Activated effector memory CD4-positive, alpha-beta T cell treated with anti-CD3 and anti-CD28 coated beads, Interleukin-2, amount 50 U/mL, for 16 hours (primary cell): ENCODE measurements around the gene BICDL2.
"Not testable (repeated sequence)": the region's sequence is repeated elsewhere in the genome, so short reads cannot be mapped to it uniquely, and the experiment has no call there.

Experiments
- DNase-seq: peaks from one replicate; pipeline ENCODE4 v3.0.0-alpha.2; 2020

BICDL2 gene

GRCh38 chr16:3036726-3037315 is at the start of gene BICDL2:
BICDL2 (minus strand) TSS chr16:3036944; CDS start chr16:3035496, 1,448 bp downstream.
- no peak for DNase-seq

DNA sequence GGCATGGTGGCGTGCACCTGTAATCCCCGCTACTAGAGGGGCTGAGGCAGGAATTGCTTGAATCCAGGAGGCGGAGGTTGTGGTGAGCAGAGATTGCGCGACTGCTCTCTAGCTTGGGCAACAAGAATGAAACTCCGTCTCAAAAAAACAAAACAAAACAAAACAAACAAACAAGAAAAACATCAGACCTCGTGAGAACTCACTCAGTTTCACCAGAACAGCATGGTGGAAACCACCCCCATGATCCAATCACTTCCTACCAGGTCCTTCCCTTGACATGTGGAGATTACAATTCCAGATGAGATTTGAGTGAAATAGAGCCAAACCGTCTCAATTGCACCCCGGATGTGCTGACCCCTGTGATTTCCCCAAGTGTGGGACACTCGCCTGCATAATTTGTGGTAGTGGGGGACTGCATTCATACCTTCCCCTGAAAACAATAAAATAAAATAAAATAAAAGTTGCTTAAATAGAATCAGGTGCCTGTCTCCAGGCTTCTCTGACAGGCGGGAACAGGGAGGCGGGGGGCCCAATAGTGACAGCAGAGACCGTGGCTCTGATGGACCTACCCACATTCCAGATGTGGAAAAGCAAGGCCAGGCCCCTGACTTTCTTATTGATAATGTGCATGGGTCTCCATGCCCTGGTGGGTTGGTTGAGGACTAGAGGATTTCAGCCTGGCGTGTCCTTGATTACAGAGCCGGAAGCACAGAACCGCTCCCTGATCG is 49.3 kb upstream of the BICDL2 start:
- DNase-seq = no peak

DNA sequence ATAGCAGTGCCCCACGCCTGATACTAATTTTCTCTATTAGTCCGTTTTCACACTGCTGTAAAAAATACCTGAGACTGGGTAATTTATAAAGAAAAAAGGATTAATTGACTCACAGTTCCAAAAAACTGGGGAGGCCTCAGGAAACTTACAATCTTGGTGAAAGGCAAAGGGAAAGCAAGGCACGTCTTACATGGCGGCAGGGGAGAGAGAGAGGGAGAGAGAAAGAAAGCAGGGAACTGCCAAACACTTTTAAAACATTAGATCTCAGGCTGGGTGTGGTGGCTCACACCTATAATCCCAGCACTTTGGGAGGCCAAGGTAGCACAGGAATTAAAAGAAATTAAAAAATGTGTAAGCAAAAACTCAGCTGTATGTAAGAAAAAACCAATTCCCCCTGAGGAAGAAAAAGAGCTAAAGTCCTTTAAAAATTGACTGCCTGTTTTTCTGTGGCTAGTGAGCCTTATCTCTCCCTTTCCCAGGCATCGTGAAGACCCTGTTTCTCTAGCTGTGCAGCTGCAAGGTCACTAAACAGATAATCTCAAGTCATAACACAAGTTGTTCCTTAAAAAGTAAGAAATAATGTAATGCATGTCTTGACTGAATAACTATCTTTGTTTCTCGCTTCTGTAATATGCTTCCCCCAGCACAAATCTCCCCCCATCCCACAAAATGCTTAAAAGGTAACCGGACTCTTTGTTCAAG is 48.4 kb upstream of the BICDL2 start:
- no peak for DNase-seq

DNA sequence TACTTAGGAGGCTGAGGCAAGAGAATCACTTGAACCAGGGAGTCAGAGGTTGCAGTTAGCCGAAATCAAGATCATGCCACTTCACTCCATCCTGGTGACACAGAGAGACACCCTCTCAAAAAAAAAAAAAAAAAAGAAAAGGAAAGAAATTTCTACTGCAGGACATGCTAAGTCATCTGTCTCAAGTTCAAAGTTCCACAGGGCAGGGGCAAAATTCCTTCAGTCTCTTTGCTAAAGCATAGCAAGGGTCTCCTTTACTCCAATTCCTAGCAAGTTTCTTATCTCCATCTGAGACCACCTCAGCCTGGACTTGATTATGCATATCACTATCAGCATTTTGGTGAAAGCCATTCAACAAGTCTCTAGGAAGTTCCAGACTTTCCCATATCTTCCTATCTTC is 47.7 kb upstream of the BICDL2 start:
- no peak for DNase-seq

DNA sequence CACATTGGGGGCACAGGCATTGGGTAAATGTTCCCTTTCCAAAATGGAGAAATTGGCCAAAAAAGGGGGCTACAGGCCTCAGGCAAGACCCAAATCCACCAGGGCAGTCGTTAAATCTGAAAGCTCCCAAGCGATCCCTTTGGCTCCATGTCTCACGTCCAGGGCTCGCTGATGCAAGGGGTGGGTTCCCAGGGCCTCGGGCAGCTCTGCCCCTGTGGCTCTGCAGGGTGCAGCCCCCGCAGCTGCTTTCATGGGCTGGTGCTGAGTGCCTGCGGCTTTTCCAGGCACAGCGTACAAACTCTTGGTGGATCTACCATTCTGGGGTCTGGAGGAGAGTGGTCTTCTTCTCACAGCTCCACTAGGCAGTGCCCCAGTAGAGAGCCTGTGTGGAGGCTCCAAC is 46.7 kb upstream of the BICDL2 start:
- DNase-seq = peak; percentile 43

GRCh38 chr16:3081957-3082356 is 45.2 kb upstream of the BICDL2 start:
- not testable (repeated sequence) for DNase-seq

DNA sequence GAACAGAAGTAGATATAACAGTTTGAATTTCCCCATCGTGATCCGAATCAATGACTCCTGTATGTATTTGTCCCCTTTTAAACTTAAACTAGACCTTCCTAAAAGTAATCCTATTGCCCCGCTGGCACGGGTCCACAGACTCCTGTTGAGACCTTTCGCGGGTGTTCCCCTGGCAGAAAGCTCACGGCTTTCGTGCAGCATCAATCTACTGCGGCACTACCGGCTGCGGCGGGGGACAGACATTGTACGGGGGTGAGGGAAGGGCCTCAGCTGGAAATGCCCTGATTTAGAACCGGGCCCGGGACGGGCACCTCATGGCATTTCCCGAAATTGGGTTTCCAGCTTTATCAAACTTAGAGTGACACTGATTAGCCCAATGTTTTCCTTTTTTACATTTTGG is 43.3 kb upstream of the BICDL2 start:
- DNase-seq = no peak

DNA sequence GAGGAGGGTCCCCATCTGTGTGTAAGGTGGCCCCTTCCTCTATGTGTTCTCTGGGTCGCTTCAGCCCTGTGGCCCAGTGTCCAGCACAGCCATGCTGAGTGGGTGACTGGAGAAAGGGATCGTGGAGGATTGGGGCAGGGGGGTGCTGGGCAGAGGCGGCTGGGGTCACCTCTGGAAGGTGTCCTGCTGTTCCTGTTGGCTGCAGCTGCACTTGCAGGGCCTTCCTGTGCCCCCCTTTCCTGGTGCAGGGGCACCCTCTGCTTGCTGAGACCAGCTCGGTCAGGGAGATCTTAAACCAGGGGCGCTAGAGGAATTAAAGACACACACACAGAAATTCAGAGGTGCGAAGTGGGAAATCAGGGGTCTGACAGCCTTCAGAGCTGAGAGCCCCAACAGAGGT is 39.8 kb upstream of the BICDL2 start:
- DNase-seq = no peak

- not testable (repeated sequence) for DNase-seq
Measured at GRCh38 chr16:3075946-3076345, 39.2 kb upstream of the BICDL2 start.

DNA sequence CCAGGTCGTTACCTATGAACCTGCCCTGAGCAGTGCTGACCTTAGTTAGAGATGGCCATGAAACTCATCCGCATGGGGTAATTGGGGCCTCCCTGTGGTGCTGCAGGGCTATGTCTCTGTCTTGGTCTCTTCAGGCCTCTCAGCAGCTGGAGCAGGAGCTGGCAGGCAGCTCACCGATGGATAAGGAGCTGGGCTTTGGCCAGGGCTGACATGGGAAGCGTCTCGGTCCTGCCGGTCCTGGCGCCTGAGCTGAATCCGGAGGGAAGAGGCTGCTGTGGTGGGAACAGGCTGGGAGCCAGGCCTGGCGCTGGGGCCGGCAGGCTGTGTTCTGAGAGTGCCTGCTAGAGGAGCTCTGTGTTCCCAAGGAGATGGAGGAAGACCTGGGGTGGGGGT is 38.8 kb upstream of the BICDL2 start:
- no peak for DNase-seq

DNA sequence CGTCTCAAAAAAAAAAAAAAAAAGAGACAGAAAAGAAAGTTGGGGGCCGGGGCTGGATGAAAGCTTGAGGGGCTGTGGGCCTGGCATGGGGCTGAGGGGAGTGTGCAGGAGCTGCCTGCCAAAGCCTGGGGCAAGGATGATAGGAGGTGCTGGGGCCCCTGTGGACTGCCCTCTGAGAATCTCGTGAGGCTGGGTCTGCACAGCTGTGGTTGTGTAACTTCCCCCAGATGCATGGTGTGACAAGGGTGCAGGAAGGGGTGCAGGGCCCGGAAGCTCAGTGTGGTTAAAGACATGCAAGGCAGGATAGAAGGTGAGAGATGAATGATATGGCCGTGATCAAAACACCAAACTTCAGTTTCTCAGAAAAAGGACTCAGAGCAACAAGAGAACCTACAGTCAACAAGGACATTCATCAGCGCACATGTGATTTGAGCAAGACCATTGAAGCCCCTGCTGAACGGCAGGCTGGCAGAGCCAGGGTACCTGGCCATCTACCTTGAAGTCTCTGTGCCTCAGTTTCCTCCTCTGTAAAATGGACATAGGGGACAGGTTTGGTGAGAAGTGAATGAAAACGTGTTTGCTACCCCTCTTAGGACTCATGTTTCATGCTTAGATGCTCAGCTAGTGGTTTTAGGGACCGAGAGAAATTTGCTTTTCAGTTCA is 38.2 kb upstream of the BICDL2 start:
- DNase-seq = peak; percentile 92

GRCh38 chr16:3073448-3073847 is 36.7 kb upstream of the BICDL2 start:
- DNase-seq = no peak

- DNase-seq = not testable (repeated sequence)
Measured at GRCh38 chr16:3072576-3073263, 36.0 kb upstream of the BICDL2 start.

GRCh38 chr16:3072148-3072547 is 35.4 kb upstream of the BICDL2 start:
- not testable (repeated sequence) for DNase-seq

DNA sequence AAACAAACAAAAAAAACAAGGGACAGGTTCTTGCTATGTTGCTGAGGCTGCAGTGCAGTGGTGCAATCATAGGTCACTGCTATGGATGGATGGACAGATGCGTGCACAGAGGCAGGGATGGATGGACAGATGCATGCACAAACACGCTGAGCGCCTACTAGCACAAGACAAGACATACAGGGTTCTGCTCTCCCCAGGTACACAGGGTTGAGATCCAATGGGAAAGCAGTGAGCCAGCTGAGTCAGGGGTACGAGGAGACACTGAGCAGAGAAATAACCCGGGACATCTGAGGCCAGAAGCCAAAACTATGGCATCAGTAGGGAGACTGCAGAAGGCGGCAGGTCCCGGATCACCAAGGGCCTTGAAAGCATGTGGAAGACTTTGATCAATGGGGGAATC is 34.9 kb upstream of the BICDL2 start:
- DNase-seq = no peak

- no peak for DNase-seq
Measured at GRCh38 chr16:3070608-3071111, 33.9 kb upstream of the BICDL2 start.

DNA sequence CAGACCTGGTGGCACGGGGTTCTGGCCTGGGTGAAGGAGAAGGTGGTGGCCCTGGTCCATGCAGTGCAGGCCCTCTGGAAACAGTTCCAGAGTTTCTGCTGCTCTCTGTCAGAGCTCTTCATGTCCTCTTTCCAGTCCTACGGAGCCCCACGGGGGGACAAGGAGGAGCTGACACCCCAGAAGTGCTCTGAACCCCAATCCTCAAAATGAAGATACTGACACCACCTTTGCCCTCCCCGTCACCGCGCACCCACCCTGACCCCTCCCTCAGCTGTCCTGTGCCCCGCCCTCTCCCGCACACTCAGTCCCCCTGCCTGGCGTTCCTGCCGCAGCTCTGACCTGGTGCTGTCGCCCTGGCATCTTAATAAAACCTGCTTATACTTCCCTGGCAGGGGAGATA is 32.4 kb upstream of the BICDL2 start:
- not testable (repeated sequence) for DNase-seq

GRCh38 chr16:3068487-3068886 is 31.7 kb upstream of the BICDL2 start:
- DNase-seq = no peak

DNA sequence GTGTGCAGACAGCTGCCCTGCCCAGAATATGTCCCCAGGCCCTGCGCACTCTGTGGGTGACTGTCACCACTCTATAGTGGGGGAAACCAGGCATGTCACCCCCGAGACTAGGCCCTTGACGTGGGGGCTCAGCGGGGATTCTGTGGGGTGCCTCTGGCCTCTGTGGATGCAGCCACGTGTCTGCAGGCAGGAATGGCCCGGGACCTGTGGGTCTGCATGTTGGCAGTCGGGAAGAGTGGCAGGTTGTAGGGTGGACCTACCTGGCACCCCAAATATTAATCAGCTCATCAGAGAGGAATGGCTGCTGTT is 29.6 kb upstream of the BICDL2 start:
- DNase-seq = no peak

GRCh38 chr16:3065742-3066439 is 29.1 kb upstream of the BICDL2 start:
- DNase-seq = peak; percentile 77

- DNase-seq = peak; percentile 90
Measured at GRCh38 chr16:3065069-3065741, 28.5 kb upstream of the BICDL2 start, which contains the start of gene IL32. IL32 (plus strand) TSS chr16:3065640; CDS start chr16:3065812, 172 bp downstream.
